Fibroblast of mammary gland (primary cell): ENCODE results near the gene DDX17.

Experiments used
- DNase-seq: peaks from one replicate; pipeline ENCODE4 v3.0.0-alpha.2; 2010; ENCODE audit warnings: low read depth
- H3K4me3 ChIP-seq: 2 replicates; pipeline ENCODE4 v1.5.1; 2011; ENCODE audit warnings: low read depth, mild to moderate bottlenecking, low read length, moderate library complexity; ENCODE audit not compliant: control insufficient read depth
- CTCF ChIP-seq: conservative IDR thresholded peaks from 2 replicates; pipeline ENCODE4 v1.5.1; 2011; ENCODE audit warnings: low read depth, low read length, inconsistent platforms; ENCODE audit not compliant: control insufficient read depth, insufficient read depth

The DDX17 gene

GRCh38 chr22:38443628-38444521 lies 62.2 kb downstream of the DDX17 start:
- TF ChIP-seq CTCF = no peak
- no peak overlapping the region for H3K4me3 ChIP-seq
- no peak for DNase-seq

DNA sequence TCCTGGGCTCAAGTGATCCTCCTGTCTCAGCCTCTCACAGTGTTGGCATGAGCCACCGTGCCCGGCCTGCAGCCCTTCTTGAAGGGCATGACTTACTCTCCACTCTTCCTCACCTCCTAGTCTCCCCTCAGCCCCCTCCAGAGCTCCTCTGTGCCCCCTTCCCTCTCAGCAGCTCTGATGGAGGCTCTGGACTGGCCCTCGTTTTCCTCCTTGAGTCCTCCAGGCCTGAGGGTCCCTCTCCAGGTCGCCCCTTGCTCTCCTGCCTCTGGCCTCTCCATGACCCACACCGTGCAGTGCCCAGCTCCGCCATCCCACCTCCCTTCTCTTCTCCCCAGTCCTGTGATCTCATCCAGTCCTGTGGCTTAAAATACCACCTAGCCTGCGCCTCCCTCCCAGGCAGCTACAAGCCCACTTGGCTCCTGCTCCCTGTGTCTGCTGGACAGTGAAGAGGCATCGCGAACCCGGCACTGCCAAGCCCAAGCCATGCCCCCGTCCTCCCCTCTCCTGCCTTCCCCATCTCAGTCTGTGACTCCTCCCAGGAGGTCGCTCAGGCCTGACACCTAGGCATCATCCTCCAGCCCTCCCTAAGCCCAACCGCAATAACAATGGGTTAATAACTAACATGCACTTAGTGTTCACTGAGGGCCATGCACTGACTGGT lies 63.0 kb downstream of the DDX17 start:
- no peak for TF ChIP-seq CTCF
- no peak for DNase-seq
- no peak overlapping the region for H3K4me3 ChIP-seq

- no peak for TF ChIP-seq CTCF
- DNase-seq = no peak
- no peak overlapping the region for H3K4me3 ChIP-seq
Measured at GRCh38 chr22:38441620-38442287, 64.4 kb downstream of the DDX17 start.

DNA sequence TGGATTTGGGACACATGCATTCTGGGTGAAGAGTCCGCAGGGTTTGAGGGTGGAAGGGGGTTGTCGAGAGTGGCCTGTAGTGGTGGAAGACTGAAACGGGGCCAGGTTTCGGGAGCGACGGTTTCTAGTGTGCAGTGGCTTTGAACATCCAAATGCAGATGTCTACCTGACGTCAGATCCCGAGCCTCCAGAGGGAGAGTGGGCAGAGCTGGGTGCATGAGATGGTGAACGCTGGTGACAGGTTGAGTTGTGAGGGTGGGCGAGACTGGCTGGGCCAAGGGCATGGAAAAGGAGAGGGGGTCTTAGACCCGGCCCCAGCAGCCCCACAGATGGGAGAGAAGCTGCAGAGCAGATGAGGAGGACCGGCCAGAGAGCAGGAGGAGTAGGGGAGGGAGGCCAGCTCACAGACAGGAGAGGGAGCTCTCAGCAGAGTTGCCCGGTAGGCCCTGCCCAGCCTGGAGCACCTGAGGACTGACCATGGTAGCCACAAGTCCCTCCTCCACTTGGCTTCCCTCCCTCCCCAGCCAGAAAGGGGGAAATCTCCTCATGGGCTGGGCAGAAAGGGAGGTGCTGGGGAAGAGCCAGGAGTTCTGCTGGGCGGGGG lies 65.3 kb downstream of the DDX17 start:
- no peak for TF ChIP-seq CTCF
- no peak for DNase-seq
- no peak overlapping the region for H3K4me3 ChIP-seq

- no peak for TF ChIP-seq CTCF
- H3K4me3 ChIP-seq = no peak overlapping the region
- DNase-seq = no peak
Measured at GRCh38 chr22:38437416-38437815, 68.7 kb downstream of the DDX17 start.

DNA sequence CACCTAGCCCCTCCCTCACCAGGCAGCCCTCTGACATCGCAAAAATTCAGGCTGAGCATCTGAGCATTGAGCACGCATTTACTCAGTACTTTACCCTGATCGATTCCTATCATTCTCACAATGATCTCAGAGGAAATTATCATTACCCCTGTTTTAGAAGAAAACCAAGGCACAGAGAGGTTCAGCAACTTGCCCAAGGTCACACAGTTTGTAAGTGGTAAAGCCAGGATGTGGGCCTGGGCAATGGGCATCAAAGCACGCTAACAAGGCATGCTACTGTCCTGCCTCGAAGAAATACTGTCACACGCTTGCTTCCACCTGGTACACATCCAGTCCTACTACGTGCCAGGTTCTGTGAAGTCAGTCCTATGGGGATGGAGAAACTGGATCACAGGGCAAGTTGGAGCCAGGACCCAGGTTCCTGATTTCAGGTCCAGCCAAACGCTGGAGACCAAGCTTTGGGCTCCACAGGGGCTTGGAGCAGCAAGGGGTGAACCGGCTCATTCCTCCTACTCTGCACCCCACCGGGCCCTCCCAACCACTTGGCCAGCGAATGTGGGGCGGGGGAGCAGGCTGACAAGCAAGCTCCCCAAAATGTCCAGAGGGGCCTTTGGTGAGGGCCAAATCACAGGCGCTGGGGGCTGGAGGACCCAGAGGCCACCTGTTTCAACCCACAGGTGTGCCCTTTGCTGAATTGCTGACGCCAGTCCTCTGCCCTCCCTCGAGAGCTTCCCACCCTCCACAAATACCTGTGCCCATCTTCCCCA lies 69.3 kb downstream of the DDX17 start:
- DNase-seq = no peak
- TF ChIP-seq CTCF = no peak

More for the DNA sequence above, 69.3 kb downstream of the DDX17 start:
- no peak overlapping the region for H3K4me3 ChIP-seq
